ENCODE measurements around the gene BCL2A1.
"Not testable (repeated sequence)": the region's sequence is repeated elsewhere in the genome, so short reads cannot be mapped to it uniquely, and the experiment has no call there.

Gene BCL2A1

DNA sequence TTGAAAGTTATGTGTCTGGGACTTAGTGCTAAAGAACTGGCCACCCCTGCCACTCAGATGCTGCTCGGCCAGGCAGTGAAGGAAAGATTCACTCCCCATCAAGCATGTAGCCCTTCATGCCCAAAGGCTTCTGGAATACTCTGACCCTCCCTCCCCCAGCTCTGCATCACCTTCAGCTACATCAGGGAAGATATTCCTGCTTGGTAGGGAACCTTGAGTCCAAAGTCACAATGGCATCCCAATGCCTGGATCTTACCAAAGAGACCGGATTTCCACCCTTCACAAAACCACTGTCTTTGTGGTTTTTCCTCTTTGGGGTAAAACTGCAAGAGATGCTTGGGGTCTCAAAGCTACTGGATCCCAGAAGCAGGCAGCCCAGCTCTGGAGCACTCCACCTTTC lies 18.2 kb upstream of the BCL2A1 start:
- no peak for DNase-seq (ENCODE audit: low read depth in 3 of 3)

DNA sequence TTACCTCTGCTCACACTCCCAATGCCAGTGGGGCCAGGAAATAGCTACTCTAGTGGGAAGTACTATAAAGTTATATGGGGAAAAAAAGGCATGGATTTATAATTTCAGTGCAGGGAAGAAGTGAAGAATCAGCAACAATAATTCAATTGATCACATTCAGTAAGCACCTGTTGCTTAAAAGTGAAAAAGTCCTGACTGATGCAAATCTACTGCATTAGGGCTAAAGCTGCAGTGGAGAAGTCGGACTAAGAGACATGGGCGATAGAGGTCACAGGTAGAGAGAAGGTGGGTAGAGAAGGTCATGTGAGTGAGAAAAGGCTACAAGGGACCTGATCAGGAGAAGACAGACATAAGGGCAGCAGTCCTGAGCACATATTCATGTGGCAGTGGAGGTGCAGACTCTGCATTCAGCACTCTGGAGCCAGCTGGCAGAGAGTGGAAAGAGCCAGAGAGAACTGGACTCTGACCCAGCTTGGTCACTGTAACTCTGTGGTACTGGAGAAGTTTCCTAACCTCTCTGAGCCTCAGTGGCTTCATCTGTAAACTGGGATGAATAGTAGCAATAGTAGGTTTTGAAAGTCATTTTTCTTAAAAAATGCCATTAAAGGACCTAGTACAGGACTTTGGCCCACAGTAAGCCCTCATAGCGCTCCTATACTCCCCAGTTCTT lies 17.6 kb upstream of the BCL2A1 start:
- DNase-seq (ENCODE audit: low read depth in 3 of 3) = no peak

DNA sequence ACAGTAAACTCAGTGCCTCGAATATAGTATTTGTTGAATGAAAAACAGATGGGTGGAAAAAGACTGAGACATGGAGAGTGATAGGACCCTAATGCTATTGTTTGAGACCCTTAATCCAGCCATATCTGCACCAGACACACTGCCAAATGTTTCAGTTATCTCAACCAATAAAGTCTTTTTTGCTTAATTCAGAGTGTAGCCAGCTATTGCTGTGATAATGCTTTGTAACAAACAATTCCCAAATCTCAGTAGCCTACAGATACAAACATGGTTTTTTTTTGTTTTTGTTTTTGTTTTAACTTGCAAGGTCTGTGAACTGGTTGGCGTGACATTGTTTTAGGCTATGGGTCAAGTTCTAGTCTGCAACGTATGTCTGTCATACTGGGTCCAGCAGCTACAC lies 17.0 kb upstream of the BCL2A1 start:
- DNase-seq (ENCODE audit: low read depth in 3 of 3) = no peak

DNA sequence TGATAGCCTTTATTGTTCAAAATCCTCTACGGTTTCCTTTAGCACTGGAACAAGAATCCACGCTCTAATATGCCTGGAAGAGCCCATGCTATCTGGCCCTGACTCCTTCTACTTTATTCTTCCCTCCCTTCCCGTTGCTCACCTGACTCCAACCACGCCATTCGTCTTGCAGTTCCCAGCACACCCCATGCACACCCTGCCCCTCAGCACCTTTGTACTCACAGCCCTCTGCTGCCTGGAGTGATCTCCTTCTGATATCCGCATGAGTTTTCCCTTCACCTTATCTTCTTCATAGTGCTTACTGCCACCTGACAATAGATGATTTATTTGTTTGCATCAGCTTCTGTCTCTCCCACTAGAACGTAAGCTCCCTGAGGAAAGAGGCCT lies 16.6 kb upstream of the BCL2A1 start:
- DNase-seq (ENCODE audit: low read depth in 3 of 3) = no peak

DNA sequence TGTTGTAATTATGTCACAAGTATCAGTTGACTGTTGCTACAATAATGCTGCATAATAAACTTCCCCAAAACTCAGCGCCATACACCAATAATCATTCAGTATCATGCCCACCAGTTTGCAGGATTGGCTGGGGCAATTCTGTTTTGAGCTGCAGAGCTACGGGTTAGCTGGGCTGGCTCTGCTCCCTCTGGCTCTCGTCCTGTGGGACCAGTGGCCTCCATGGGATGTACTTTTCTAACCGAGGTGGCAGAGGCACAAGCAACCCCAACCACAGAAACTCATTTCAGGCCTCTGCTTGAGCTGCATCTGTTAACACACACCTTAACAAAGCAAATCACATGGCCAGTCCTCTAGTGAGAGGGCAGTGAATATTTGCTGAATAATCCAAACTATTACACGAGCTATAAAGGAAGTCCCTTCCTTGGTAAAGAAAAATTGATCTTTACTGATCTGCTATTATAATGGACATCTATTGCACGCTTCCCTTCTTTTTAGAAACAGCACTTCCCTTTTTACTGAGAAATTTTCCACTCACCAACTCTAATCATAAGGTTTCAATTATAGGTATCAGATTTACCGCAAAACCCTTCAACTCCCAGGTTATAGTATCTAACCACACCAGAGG lies 10.9 kb upstream of the BCL2A1 start:
- no peak for DNase-seq (ENCODE audit: low read depth in 3 of 3)

GRCh38 chr15:79978655-79979514 lies 7.9 kb upstream of the BCL2A1 start:
- no peak for DNase-seq (ENCODE audit: low read depth in 3 of 3)

GRCh38 chr15:79978260-79978654 lies 7.3 kb upstream of the BCL2A1 start:
- no peak for DNase-seq (ENCODE audit: low read depth in 3 of 3)

- no peak for DNase-seq (ENCODE audit: low read depth in 3 of 3)
Observed at GRCh38 chr15:79977431-79978054, 6.5 kb upstream of the BCL2A1 start.

DNA sequence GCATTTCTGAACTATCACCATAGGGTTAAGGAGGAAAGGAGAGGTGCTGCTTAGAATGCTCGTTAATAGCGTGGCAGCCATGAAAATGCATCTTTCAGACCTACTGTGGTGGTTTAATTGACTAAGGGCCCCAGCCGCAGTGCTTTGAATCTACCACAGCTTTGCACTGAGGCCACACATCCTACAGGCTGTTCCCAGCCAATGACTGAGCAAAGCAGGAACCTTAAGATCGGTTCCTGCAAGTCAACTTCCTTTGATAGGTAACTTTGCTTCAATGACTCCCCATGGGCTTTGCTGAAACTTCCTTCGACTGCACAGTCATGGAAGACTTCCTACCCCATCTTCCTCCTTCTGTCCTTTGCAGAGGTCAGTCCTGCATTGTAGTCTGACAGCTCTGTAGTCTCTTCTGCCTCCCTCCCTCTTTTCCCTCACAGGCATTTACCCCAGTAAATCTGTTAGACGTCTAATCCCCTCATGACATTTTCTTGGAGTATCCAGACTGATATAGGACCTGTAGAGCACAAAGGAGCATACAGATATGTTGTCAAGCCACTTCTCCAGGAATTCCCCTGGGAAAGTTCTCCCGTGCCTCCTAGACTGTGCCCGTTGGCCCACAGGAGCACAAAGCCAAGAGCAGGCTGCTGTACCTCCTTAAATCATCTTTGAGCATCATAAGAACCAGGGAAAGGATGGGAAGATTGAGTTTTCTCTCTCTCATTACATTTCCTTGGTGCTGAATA lies 2.6 kb upstream of the BCL2A1 start:
- peak in 2 of 3 donors; percentile 43 to 49 for DNase-seq (ENCODE audit: low read depth in 3 of 3)

DNA sequence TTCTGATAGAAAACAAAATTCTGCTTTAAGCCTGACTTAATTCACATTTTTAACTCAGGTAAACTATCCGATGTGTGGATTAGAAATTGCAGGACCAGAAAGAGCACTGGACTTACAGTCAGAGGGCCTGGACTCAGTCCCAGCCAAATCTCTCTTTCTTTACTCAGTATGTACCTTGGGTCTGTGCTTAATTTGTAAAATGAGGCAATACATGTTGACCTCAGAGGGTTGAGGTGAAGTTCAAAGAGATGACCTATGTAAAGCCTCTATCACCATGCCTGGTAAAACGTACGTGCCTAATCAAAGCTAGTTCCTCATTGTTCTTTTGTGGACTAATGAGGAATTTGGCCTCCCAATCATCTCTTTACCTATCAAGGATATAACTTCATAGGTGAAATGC lies 1.9 kb upstream of the BCL2A1 start:
- no peak for DNase-seq (ENCODE audit: low read depth in 3 of 3)

DNA sequence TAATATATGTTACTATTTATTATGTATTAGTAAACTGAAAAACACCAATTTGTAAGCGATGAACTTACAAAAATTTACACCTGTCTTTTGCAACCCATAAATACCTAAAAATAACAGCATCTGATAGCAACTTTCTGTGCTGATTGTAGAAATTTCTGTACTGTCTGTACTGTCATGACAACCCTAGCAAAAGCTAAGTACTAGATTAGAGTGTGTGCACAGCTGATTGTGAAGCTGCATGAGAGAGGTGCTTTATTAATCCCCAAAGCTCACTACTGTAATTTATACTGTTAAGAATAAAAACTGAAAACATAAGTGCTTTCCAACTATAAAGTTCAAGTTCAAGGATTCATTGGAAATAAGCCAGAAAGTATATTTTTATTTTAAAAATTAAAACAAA lies 815 bp downstream of the BCL2A1 start:
- DNase-seq (ENCODE audit: low read depth in 3 of 3) = no peak

DNA sequence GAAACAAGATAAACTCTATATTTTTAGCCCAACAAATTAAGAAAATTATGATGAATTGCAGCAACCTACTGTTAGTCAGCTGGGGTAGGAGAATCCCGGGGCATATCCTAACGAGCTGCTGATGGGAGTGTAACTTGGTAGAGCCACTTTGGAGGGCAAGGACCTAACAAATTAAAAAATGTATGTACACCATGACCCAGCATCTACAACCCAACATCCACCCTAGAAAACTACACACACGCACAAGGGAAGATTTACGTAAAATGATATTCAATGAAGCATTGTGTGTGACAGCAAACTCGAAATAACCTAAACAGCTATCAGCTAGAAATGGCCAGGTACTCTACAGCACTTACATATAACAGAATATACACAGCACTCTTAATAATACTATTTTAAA lies 1.9 kb downstream of the BCL2A1 start:
- DNase-seq (ENCODE audit: low read depth in 3 of 3) = no peak

- DNase-seq (ENCODE audit: low read depth in 3 of 3) = peak in 2 of 3 donors; percentile 20 to 28
Observed at GRCh38 chr15:79967298-79968182, 3.5 kb downstream of the BCL2A1 start.

DNA sequence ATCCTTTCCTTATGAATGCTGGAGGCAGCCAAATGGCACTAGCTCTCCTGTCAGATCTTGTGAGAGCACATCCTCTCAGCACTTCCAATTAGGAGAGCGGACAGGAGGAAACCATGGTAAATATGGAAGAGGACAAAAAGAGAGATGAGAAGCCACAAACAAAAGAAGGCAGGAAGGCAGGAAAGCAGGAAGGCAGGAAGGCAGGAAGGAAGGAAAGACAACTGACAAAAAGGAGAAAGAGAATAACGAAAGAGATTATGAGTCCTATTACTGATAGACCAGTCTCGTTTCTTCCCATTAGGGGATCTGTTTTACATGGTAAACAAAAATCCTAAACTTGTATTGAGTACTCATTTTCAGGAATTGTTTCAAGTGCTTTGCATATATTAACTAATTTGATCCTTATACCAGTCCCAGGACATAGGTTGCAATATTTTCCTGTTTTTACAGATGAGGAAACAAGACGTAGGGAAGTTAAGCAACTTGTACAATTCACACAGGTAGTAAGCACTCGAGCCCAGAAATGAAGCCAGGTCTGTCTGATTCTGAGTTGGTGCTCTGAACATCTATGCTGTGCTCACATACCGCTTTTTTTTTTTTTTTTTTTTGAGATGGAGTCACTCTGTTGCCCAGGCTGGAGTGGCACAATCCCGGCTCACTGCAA lies 4.2 kb downstream of the BCL2A1 start:
- no peak for DNase-seq (ENCODE audit: low read depth in 3 of 3)

GRCh38 chr15:79965846-79966630 lies 5.0 kb downstream of the BCL2A1 start:
- DNase-seq (ENCODE audit: low read depth in 3 of 3) = no peak

GRCh38 chr15:79964232-79964805 lies 6.7 kb downstream of the BCL2A1 start:
- DNase-seq (ENCODE audit: low read depth in 3 of 3) = no peak

DNA sequence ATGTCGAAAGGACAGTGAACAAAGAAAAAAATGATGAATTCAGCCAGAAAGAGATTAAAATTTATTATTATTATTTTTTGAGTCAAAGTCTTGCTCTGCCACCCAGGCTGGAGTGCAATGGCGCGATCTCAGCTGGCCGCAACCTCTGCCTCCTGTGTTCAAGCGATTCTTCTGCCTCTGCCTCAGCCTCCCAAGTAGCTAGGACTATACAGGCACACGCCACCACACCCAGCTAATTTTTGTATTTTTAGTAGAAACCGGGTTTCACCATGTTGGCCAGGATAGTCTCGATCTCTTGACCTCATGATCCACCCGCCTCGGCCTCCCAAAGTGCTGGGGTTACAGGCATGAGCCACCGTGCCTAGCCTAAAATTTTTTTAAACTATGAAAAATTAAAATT lies 8.1 kb downstream of the BCL2A1 start:
- DNase-seq (ENCODE audit: low read depth in 3 of 3) = not testable (repeated sequence)

- no peak for DNase-seq (ENCODE audit: low read depth in 3 of 3)
Observed at GRCh38 chr15:79962178-79962577, 8.8 kb downstream of the BCL2A1 start.

All from stimulated activated CD4-positive, alpha-beta T cell treated with anti-CD3 and anti-CD28 coated beads, TNF-alpha, amount 100 ng/mL, for 48 hours (primary cell).